Left lobe of liver (tissue), 2 donors: Measurements from ENCODE around the gene TMEM91. TPM values are rescaled to one million over a fixed set of nuclear protein-coding genes. Genes with fewer than 3 reads are reported as not detected.

Experiments used
- ATAC-seq: fragments of 200-7000 bp; cut with Tn5 transposase; one replicate; pipeline ENCODE4 v1.9.1; 2020; ENCODE audit warnings: mild to moderate bottlenecking, moderate library complexity
- DNase-seq: peaks from one replicate; pipeline ENCODE4 v3.0.0-alpha.2; 2020; ENCODE audit warnings: low spot score
- total RNA-seq: library from RNA; stranded (reverse); gene quantifications from one replicate; pipeline ENCODE4 v1.2.1, GENCODE V29; 2021
- donor health status: DM: no; HTN: no; CAD: no; lungs with moderate emphysema.
- donor health status: DM: no; HTN: yes; CAD: no.

The TMEM91 gene
- total RNA-seq, 1 donor from 2014 or later: 3.1 TPM

DNA sequence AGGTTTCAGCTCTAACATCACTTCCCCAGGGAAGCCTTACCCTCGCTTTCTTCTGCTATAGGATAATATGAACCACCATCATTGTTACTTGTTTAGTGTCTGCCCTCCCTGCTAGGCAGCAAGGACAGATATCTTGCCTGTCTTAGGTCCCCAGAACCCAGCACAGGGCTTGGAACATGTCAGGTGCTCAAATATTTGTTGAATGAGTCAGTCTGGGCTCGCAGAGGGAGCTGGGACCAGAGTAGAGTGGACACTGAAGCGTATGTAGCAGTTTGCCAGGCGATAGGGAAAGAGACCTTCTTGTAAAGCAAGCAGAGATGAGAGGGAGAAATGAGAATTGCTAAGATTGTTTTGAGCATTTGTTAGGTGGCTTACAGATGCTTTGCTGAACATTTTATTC is 33.0 kb downstream of the TMEM91 start:
- DNase-seq (no peak), ATAC-seq (peak; percentile 93)

DNA sequence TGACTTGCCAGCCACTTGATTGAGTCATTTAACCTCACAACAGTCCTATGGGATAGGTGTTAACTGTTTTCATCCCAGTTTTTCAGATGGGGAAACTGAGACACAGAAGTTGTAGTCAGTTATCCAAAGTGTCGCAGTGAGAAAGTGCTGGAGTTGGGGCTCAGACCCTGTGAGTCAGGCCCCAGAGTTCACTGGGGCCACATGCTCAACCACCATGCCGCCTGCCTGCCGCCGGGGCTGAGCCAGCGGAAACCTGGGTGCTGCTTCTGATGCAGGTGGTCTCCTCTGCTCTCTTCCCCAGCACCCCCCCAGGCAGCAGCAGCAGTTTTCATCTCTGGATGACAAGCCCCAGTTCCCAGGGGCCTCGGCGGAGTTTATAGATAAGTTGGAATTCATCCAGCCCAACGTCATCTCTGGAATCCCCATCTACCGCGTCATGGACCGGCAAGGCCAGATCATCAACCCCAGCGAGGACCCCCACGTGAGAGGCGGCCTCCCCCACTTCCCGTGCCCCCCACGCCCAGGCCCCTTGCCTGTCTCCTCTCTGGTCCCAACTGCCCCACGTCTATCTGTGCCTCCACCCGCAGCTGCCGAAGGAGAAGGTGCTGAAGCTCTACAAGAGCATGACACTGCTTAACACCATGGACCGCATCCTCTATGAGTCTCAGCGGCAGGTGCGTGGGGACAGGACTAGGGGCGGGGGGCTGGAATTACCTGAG is 34.2 kb downstream of the TMEM91 start:
- no peak for ATAC-seq

DNA sequence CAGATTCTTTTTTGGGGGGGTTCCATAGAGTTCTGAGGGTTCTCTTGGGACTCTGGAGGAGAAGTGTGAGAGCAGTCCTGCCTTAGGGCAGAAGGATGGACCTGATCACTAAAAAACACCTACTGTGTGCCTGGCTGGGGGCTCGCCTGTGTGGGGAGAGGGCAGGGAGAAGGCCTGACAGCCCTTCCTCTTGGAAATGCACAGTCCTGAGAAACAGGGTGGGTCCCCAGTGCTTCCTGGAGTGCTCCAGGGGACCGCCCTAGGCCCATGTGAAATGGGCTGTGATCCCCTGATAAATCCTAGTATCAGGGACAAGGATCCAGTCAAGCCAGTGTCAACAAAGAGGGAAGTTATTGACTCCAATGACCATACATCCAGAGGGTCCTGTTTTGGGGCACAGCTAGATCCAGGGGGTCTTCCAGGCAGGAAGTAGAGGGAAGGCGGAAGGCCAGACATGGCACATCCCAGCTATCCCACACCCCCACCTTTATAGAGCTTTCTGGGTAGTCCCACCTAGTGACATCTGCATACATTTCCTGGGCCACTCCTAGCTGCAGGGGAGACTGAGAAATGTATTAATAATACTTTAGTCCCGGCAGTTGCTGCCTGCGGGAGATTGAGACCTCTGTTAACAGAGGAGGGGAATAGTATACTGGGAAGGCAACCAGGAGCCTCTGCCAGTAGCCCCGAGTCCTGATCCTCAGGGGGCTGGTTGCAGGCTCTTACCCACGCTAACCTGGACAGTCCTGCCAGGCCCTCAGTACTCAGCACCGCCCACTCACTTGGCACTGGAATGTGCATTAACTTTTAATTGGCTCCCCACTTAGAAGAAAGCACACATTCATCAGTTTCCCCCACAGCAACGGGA is 35.0 kb downstream of the TMEM91 start:
- no peak for ATAC-seq
- no peak for DNase-seq

More for the DNA sequence above, 34.2 kb downstream of the TMEM91 start:
- DNase-seq: no peak

DNA sequence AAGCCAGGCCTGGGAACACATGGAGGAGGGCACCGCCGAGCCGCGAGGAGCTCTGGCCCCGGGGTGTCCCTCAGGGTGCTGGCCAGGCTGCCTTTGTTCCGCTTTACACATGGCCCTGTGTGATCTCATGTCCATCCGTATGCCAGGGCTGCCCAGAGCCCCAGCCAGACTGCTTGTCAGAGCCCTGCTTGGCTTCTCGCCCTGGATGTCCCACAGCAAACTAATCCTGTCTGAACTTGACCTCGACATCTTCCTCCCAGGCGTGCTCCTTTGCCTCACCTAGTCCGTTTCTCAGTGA is 35.6 kb downstream of the TMEM91 start:
- no peak for ATAC-seq
- no peak for DNase-seq

DNA sequence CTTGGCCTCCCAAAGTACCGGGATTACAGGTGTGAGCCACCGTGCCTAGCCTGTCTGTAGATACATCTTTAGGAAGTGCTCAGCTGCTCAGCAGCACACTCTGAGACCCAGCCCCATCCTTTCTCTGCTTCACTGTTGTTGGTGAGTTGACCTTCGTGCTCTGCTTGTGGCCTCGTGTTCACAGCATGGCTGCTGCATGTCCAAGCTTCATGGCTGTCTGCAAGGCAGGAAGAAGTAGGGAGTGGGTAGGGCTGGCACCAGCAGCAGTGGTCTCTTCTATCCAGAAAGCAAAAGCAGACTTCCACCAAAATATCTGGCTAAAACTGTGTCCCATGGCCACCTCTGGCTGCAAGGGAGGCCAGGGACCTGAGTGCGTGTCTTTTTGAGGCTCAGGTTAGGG is 36.6 kb downstream of the TMEM91 start:
- ATAC-seq (no peak), DNase-seq (no peak)

DNA sequence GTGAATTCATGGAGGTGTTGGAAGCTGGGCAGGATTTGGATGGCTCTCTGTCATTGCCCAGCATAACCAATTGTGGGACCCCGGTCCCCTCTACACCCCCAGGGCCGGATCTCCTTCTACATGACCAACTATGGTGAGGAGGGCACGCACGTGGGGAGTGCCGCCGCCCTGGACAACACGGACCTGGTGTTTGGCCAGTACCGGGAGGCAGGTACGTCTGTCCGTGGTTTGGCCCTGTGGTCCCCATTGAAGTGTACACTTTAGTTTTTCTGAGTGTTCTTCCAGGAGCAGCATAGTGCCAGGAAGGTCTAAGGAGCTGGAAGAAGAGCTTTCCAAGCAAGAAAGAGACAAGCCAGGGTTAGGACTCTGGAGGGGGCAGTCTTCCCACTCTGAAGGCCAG is 37.6 kb downstream of the TMEM91 start:
- no peak for ATAC-seq
- no peak for DNase-seq

DNA sequence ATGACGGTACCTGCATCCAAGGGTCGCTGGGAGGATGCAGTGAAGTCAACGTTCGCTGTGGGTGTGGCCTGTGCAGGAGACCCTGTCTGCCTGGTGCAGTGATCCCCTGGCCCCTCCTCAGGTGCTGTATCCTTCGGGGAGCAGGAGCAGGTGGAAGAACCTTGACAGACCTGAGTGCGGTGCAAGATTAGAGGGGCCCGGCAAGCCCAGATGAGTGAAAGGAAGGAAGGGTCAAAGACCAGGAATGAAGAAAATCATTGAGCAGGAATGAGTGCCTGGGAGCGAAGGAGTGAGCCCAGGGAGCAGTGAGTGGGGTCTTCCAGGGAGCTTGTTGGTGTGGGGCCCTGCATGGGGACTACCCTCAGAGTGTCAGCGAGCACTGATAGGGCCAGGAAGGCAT is 38.1 kb downstream of the TMEM91 start:
- ATAC-seq (no peak), DNase-seq (no peak)

DNA sequence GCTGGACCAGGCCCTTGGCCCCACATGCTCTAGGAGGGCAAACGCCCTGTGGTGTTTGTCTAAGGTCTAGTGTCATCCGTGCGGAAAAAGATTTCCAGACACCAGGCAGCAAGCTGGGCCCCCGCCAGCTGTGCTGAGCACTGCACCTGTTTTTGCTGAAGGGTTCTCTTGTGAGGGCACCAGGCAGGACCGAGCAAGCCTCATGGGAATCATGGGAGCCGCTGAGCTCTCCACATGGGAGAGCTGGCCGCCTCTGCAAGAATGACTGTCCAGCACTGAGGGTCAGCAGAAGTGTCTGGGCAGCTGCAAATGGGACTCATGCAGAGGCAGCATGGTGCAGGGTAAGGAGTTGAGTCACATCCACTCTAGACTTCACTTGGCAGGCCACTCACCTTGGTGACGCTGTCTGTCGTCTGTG is 38.8 kb downstream of the TMEM91 start:
- ATAC-seq: no peak
- no peak for DNase-seq

DNA sequence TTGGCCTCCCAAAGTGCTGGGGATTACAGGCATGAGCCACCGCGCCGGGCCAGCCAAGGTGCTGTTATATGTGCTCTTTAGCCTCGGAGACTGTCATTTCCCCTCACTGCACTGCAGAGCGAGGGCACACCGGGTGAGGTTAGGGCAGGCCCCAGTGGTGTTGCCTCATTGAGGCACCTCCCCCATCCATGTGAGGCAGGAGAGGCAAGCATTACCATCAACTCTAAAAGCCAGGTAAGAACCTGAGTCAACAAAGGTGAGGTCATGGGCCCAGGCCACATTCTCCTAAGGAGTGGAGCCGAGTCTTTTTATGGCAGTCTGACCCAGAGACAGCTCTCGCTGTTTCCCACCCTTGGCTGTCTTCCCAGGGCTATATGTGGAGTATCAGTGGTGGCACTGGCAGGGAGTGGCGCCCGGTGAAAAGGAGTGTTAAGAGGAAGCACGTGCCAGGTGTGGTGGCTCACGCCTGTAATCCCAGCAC is 39.9 kb downstream of the TMEM91 start:
- DNase-seq (no peak), ATAC-seq (peak; percentile 13)

DNA sequence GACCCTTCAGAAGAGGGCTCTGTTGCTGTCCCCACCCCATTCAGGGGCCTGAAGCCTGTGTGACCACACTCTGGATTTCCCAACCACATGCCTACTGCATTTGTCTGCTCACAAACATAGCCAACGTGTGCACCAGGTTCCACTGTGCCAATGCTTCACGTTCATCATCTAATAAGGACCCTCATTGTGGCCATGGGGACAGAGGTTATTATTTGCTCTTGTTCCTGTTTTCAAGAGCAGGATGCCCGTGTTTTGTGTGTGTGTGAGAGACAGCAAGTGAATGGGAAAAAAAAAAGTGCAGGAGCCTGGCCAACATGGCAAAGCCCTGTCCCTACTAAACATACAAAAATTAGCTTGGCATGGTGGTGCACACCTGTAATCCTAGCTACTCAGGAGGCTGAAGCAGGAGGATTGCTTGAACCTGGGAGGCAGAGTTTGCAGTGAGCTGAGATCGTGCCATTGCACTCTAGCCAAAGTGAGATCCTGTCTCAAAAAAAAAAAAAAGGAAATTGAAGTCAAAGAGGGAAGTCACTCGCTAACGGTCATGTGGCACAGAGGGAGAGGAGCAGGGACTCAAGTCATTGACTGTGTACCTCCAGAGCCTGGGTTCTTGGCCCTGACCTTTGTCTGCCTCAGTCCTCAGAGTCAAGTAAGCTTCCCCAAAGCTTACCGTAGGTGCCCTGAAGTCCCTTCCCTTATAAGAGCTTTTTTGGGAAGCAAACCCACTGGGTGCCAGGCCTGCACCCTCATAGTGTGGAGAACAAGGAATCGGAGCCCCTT is 44.0 kb downstream of the TMEM91 start:
- no peak for DNase-seq
- peak; percentile 52 for ATAC-seq

DNA sequence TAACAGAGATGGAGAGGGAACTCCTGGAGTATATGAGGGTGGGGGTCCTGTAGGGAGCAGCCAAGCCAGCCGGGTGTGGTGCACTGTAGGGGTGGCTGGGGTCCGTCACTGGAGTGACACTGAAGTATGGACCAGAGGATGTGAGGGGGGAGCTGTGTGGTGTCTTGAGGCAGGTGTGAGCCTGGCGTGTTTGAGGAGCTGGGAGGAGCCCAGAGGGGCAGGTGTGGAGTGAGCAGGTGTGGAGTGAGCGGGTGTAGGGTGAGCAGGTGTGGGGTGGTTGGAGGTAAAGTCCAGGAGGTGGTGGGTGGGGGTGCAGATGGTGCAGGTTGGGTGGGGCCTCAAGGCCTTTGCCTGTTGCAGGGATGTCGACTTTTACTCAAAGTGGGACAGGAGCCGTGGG is 45.0 kb downstream of the TMEM91 start:
- DNase-seq: no peak
- no peak for ATAC-seq

DNA sequence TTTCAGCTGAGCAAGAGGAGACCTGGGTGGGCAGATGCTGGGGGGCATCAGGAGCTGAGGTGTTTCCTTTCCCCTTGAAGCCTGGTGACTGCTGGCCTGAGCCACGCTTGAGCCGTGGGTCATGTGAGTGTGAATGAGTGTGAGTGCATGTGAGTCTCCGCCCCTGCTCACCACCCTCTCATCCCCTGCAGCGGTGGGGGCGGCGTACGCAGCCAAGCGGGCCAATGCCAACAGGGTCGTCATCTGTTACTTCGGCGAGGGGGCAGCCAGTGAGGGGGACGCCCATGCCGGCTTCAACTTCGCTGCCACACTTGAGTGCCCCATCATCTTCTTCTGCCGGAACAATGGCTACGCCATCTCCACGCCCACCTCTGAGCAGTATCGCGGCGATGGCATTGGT is 45.6 kb downstream of the TMEM91 start:
- DNase-seq: no peak
- no peak for ATAC-seq

DNA sequence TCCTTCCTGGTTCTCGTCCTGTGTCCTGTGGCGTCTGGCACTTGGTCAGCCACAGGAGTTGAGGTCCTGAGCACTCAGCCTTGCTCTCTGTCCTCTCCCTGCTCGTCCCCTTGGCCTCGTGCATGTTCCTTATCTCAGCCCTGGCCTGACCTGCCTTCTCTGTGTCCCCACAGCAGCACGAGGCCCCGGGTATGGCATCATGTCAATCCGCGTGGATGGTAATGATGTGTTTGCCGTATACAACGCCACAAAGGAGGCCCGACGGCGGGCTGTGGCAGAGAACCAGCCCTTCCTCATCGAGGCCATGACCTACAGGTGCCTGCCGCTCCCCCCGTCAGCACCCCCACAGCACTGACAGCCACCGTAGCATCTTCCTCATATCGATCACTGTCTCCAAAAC is 46.1 kb downstream of the TMEM91 start:
- no peak for ATAC-seq
- no peak for DNase-seq

DNA sequence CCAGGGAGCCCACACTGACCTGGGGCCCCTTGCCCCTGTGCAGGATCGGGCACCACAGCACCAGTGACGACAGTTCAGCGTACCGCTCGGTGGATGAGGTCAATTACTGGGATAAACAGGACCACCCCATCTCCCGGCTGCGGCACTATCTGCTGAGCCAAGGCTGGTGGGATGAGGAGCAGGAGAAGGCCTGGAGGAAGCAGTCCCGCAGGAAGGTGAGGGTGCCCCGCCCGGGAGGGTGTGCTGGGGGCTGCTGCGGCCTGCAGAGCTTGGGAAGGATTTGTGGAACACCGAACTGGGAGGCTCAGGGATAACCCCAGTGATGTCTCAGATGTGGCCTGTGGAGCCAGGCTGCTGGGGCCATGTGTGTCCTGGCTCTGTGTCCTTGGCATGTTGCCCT is 46.6 kb downstream of the TMEM91 start:
- DNase-seq: no peak
- ATAC-seq: no peak

DNA sequence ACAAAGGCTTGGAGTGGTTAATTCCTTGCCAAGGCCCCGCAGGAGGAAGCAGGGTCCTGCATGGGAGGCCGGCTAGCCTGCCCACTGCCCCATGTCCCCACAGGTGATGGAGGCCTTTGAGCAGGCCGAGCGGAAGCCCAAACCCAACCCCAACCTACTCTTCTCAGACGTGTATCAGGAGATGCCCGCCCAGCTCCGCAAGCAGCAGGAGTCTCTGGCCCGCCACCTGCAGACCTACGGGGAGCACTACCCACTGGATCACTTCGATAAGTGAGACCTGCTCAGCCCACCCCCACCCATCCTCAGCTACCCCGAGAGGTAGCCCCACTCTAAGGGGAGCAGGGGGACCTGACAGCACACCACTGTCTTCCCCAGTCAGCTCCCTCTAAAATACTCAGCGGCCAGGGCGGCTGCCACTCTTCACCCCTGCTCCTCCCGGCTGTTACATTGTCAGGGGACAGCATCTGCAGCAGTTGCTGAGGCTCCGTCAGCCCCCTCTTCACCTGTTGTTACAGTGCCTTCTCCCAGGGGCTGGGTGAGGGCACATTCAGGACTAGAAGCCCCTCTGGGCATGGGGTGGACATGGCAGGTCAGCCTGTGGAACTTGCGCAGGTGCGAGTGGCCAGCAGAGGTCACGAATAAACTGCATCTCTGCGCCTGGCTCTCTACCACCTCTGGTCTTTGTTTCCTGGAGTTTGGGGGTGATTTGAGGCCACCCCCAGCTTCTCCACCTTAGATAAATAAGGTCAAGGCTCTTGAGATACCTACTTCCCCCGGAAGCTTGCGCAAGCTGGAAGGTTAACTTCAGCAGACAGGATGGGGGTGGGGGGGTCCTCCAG is 48.2 kb downstream of the TMEM91 start:
- ATAC-seq (no peak), DNase-seq (no peak)

DNA sequence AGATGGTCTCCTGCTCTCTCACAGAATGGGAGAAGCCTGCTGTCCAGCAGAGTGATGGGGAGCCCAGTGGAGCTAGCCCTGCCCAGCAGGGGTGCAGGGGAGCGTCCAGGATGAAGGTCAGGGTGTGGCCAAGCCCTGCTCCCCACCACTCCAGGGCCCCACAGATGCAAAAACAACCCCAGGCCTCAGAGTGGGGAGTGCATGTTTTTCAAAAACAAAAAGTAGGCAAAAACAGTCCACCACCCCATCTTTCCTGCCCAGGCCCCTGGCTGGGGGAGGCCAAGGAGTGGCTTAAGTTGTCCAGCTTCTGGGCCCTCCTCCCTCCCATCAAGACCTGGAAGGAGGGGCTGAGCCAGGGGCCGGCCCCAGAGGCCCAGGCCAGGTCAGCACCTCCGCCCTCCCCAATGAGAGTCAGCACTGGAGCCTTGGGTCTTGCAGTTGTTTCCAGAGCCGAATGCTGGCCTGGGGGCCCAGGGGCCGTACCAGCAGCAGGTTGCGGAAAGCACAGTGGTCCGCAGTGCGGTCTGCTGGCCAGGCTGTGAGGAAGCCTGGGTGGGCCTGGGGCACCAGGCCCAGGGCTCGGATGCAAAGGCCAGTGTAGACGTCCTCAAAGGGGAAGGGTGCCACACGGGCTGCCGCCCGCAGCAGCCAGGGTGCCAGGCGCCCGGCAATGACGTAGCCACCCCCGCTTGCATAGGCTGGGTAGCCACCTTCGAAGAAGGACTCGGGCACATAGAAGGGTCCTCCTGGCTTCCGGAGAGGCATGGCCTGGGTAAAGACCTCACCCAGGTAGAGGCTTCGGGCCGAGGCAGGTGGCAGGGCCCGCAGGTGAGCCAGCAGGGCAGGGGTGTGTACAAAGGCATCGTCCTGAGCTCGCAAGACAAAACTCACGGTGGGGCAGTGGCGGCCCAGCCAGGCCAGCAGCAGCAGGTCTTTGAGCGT is 49.1 kb downstream of the TMEM91 start:
- DNase-seq: no peak
- no peak for ATAC-seq

DNA sequence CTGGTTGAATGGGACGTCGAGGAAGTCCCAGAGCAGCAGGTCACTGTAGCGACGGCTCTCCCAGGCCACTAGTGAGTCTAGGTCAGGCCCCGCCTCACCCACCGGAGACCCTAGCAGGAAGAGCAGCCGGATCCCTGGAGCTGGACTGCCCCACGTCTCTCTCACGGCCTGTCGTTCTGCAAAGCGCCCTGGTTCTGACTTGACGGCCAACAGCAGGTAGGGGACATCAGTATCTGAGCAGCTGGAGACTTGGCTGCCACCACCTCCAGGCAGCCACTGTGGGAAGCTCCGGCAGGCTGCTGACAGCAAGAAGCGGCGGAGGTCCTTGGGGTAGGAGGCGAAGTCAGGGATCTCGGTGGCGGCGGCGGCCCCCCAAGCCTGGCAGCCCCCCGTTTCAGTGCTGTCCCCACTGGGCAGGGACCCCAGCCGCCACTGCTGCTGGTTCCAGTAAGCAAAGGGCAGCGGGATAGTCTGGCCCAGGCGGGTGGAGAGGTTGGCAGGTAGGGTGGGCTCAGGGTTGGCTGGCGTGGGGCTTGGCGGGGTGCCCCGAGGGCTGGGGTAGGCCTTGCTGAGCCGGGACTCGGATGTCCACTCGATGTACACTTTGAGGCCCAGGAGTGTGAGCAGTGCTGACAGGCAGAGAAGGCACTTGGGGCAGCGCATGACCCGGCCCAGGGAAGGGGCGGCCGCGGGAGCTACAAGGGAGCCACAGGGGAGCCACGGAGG is 49.9 kb downstream of the TMEM91 start:
- ATAC-seq (no peak), DNase-seq (no peak)

DNA sequence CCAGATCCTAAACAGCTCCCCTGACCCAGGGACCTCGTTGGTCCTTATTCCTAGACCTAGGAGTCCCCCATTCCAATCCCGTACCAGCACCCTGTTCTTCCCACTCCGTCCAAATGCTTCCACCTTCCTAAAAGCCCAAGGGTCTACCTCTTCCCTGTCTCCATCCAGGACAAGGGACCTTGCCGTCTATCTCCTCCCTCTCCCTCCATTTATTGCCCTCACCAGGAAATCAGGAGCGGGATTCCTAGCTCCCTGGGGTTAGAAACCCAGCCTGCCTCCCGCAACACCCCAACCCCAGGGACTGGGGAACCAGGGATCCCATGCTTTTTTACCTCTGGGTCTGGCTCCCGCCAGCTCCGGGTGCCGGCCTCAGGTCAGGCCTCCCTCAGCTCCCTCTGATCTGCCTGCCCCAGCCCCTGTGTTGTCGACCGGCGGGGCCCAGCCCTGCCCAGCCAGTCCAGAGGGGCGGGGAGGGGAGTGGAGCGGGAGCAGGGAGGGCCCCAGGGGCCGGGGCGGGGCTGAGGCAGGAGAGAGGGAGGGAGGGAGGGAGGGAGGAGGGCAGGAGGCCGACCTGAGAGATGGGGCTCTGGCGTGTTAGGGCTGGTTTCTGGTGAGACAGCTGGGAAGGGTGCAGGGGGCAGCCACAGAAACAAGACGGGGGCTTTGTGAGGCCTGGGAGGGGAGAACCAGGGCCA is 50.8 kb downstream of the TMEM91 start, which contains the start of gene B3GNT8:
B3GNT8 (minus strand) TSS at position 423 of the 695 bp plus-strand sequence. CDS start 596 bp downstream, outside the sequence.
- ATAC-seq (peak; percentile 35), DNase-seq (no peak)
